Epithelial cell of esophagus (primary cell): Measurements from ENCODE around the gene SPINT2.

Source experiments
- DNase-seq: peaks from one replicate; pipeline ENCODE4 v3.0.0; 2010; ENCODE audit warnings: low read depth
- H3K4me3 ChIP-seq: 2 replicates; pipeline ENCODE4 v1.5.1; 2011; ENCODE audit warnings: mild to moderate bottlenecking, low read length, control low read depth
- CTCF ChIP-seq: IDR thresholded peaks from 2 replicates; pipeline ENCODE4 v1.5.1; 2011; ENCODE audit warnings: low read depth, mild to moderate bottlenecking, low read length, control low read depth, inconsistent platforms; ENCODE audit not compliant: insufficient read depth; ENCODE audit errors: missing control alignments

The SPINT2 gene

GRCh38 chr19:38263689-38264485 lies 486 bp upstream of the SPINT2 start:
- peak overlapping the region; percentile 99 for H3K4me3 ChIP-seq
- DNase-seq, result peak; percentile 97
- no peak for TF ChIP-seq CTCF

GRCh38 chr19:38265213-38265861 lies 964 bp downstream of the SPINT2 start:
- DNase-seq, result peak; percentile 66
- H3K4me3 ChIP-seq, result peak overlapping the region; percentile 99
- peak; percentile 10 for TF ChIP-seq CTCF

GRCh38 chr19:38265921-38266429 lies 1.6 kb downstream of the SPINT2 start:
- peak overlapping the region; percentile 99 for H3K4me3 ChIP-seq
- no peak for TF ChIP-seq CTCF
- DNase-seq, result peak; percentile 48

GRCh38 chr19:38266981-38267597 lies 2.7 kb downstream of the SPINT2 start:
- no peak for TF ChIP-seq CTCF
- H3K4me3 ChIP-seq, result peak overlapping the region; percentile 99
- DNase-seq, result peak; percentile 81

GRCh38 chr19:38267761-38268483 lies 3.5 kb downstream of the SPINT2 start:
- DNase-seq, result peak; percentile 45
- TF ChIP-seq CTCF, result no peak
- H3K4me3 ChIP-seq, result peak overlapping the region; percentile 99

GRCh38 chr19:38268539-38268938 lies 4.2 kb downstream of the SPINT2 start:
- DNase-seq, result peak; percentile 40
- H3K4me3 ChIP-seq, result peak overlapping the region; percentile 99

More at GRCh38 chr19:38268539-38268938, 4.2 kb downstream of the SPINT2 start:
- TF ChIP-seq CTCF, result no peak
